ENCODE measurements around the gene NOL7. TPM values are rescaled to one million over a fixed set of nuclear protein-coding genes. Genes with fewer than 3 reads are reported as not detected.

Gene NOL7
- total RNA-seq, 4 donors from 2014 or later = 62.9 to 133 (median 101) TPM

GRCh38 chr6:13669476-13669875, 54.3 kb downstream of the NOL7 start:
- no peaks in the 10 kb centered on the region for H3K36me3 ChIP-seq
- H3K4me3 ChIP-seq (replicated peaks in 1 of 3) = no peak overlapping the region
- no peaks in the 10 kb centered on the region for H3K9me3 ChIP-seq
- DNase-seq = no peak
- no peak overlapping the region for H3K27ac ChIP-seq
- TF ChIP-seq CTCF (IDR thresholded peaks at IDR 0.05) = no peak
- TF ChIP-seq POLR2A (IDR thresholded peaks at IDR 0.05) = no peak
- no peaks in the 10 kb centered on the region for H3K27me3 ChIP-seq
- 92 to 94% methylated on average over 5 of the region's 5 CpGs for WGBS, 2 donors
- intact Hi-C loops (cut with DNase I) = no loop called here
- peaks cover 0 to 14% of the 10 kb centered on the region in 2 donors for H3K4me1 ChIP-seq

Other genes starting within 250 kb of the NOL7 start
- 10 to 100 TPM in 1 of 4 donors, 1 to 10 TPM in 3; 4.2 to 18.4 (median 8.5) TPM for gene GFOD1, start 127.7 kb upstream of the NOL7 start, total RNA-seq
- gene SIRT5, start 40.7 kb upstream of the NOL7 start, total RNA-seq = 10 to 100 TPM; 10.5 to 20.4 (median 12.4) TPM
- 10 to 100 TPM; 26.8 to 42.6 (median 32.4) TPM for gene RANBP9, start 96.5 kb downstream of the NOL7 start, total RNA-seq
- 10 to 100 TPM; 22.2 to 30.7 (median 25.5) TPM for gene MCUR1, start 199.2 kb downstream of the NOL7 start, total RNA-seq